ENCODE measurements around the gene FDX2. TPM values are rescaled to one million over a fixed set of nuclear protein-coding genes. Genes with fewer than 3 reads are reported as not detected.

FDX2 gene
- total RNA-seq, 1 experiment from 2014 or later = 21.0 TPM

DNA sequence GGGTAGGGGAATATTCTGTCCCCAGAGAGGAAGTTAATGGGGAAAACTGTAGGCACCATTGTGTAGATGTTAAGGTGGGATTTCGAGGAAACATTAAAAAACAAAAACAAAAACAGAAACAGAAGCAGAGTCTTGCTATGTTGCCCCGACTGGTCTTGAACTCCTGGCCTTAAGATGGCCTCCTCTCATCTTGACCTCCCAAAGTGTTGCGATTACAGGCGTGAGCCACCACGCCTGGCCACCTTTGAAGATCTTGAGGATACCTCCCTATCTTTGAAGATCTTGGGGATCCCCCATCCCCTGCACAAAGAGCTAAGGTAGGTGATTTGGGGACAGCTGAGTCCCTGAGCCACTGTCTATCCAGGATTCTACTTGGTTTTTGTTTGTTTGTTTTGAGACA, 24.2 kb upstream of the FDX2 start:
- no TSS peak for BruUV-seq (replicated peaks)
- CTCF ChIA-PET = no interaction called here
- Histone ChIP-seq H3K9ac (ENCODE audit: low read length) (no peak overlapping the region), H3K4me1 (ENCODE audit: control insufficient read depth in 1 of 2, insufficient read depth in 2 of 2, low read length in 2 of 2) (peaks cover 0 to 15% of the 10 kb centered on the region in 2 experiments; a peak in 2 of 4 replicates), H3K9me3 (ENCODE audit: control insufficient read depth in 1 of 2, insufficient read depth in 1 of 2, low read depth in 1 of 2, low read length in 2 of 2) (no peaks in the 10 kb centered on the region), H2AFZ (ENCODE audit: low read depth, low read length, poor library complexity, severe bottlenecking) (no peak overlapping the region), H3K79me2 (ENCODE audit: insufficient read depth, low read length) (no peaks in the 10 kb centered on the region), H3K27me3 (ENCODE audit: insufficient read depth, low read length) (no peaks in the 10 kb centered on the region), H3K36me3 (ENCODE audit: control insufficient read depth in 1 of 2, insufficient read depth in 2 of 2, low read length in 2 of 2) (no peaks in the 10 kb centered on the region), H3K4me3 (replicated peaks in 1 of 2; ENCODE audit: low read depth in 1 of 2, low read length in 2 of 2) (no peak overlapping the region), H3K4me2 (ENCODE audit: low read length) (no peak overlapping the region), H4K20me1 (ENCODE audit: insufficient read depth) (no peaks in the 10 kb centered on the region), H3K27ac (ENCODE audit: low read depth, low read length) (no peak overlapping the region), H3K9me2 (ENCODE audit: insufficient read depth) (no peaks in the 10 kb centered on the region)
- TF ChIP-seq, protein P1, sequence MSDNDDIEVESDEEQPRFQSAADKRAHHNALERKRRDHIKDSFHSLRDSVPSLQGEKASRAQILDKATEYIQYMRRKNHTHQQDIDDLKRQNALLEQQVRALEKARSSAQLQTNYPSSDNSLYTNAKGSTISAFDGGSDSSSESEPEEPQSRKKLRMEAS (IDR thresholded peaks at IDR 0.05) = no peak
- TF ChIP-seq EGR1 (IDR thresholded peaks at IDR 0.05; ENCODE audit: low read depth) (no peak), EZH2phosphoT487 (IDR thresholded peaks at IDR 0.05; ENCODE audit: borderline replicate concordance) (no peak), SIN3A (IDR thresholded peaks at IDR 0.05; ENCODE audit: low read depth) (no peak), ELF1 (IDR thresholded peaks at IDR 0.05; ENCODE audit: borderline replicate concordance, low read depth) (no peak), SRF (IDR thresholded peaks at IDR 0.05; ENCODE audit: low read depth) (no peak)
- TF ChIP-seq, protein P2, sequence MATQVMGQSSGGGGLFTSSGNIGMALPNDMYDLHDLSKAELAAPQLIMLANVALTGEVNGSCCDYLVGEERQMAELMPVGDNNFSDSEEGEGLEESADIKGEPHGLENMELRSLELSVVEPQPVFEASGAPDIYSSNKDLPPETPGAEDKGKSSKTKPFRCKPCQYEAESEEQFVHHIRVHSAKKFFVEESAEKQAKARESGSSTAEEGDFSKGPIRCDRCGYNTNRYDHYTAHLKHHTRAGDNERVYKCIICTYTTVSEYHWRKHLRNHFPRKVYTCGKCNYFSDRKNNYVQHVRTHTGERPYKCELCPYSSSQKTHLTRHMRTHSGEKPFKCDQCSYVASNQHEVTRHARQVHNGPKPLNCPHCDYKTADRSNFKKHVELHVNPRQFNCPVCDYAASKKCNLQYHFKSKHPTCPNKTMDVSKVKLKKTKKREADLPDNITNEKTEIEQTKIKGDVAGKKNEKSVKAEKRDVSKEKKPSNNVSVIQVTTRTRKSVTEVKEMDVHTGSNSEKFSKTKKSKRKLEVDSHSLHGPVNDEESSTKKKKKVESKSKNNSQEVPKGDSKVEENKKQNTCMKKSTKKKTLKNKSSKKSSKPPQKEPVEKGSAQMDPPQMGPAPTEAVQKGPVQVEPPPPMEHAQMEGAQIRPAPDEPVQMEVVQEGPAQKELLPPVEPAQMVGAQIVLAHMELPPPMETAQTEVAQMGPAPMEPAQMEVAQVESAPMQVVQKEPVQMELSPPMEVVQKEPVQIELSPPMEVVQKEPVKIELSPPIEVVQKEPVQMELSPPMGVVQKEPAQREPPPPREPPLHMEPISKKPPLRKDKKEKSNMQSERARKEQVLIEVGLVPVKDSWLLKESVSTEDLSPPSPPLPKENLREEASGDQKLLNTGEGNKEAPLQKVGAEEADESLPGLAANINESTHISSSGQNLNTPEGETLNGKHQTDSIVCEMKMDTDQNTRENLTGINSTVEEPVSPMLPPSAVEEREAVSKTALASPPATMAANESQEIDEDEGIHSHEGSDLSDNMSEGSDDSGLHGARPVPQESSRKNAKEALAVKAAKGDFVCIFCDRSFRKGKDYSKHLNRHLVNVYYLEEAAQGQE (IDR thresholded peaks at IDR 0.05; ENCODE audit: low read depth) = no peak
- TF ChIP-seq, protein P3, sequence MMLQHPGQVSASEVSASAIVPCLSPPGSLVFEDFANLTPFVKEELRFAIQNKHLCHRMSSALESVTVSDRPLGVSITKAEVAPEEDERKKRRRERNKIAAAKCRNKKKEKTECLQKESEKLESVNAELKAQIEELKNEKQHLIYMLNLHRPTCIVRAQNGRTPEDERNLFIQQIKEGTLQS (IDR thresholded peaks at IDR 0.05) = no peak
- RAD21 ChIA-PET (ENCODE audit: low non-redundant PET in 1 of 2, low total read pairs in 2 of 2, uncharacterized antibody in 2 of 2, unreplicated experiment in 2 of 2) = no interaction called here
- POLR2A ChIA-PET = no interaction called here
- intact Hi-C loops (cut with micrococcal nuclease) = no loop called here
- DNase-seq (ENCODE audit: low read depth, low spot score) (no peak), ATAC-seq (no peak)
